Fibroblast of lung (primary cell): ENCODE data around the gene KRTAP23-1.

Source experiments
- EZH2 ChIP-seq: IDR thresholded peaks from 2 replicates; pipeline ENCODE4 v1.5.1; 2012; ENCODE audit warnings: low read length, control low read depth, mild to moderate bottlenecking; ENCODE audit errors: missing control alignments
- TF ChIP-seq, protein P1 (sequence below), 2 donors: IDR thresholded peaks in 1 of 2; conservative IDR thresholded peaks in 1 of 2; 1 replicate in 1 of 2; 2 replicates in 1 of 2; pipeline ENCODE4 v1.5.1; 2011 to 2012; ENCODE audit warnings: low read length in 2 of 2, control low read depth in 1 of 2, inconsistent platforms in 1 of 2, low read depth in 1 of 2, mild to moderate bottlenecking in 1 of 2

DNA sequence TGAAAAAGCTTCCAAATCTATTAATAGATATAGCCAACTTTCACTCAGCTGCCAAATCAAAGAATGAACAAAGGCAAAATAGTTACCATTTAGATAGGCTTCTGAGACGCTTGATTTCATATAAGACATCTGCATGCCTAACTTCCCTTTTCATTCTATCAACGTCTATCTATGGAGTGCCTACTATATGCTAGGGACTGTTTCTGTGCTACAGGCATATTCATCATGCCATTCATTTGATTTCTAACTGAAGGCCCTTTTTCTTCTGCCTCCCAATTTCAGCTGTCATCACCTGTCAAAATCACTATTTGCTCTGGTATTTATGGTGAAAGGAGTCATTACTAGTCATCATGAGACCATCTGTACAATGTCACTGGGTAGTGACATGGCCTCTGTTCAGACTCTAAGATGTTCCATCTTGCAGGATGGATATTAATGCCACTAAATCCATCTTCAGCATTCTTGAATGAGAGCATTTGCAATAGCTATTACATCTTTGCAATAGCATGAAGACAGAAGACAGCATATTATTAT, 43.2 kb upstream of the KRTAP23-1 start:
- TF ChIP-seq, protein P1, sequence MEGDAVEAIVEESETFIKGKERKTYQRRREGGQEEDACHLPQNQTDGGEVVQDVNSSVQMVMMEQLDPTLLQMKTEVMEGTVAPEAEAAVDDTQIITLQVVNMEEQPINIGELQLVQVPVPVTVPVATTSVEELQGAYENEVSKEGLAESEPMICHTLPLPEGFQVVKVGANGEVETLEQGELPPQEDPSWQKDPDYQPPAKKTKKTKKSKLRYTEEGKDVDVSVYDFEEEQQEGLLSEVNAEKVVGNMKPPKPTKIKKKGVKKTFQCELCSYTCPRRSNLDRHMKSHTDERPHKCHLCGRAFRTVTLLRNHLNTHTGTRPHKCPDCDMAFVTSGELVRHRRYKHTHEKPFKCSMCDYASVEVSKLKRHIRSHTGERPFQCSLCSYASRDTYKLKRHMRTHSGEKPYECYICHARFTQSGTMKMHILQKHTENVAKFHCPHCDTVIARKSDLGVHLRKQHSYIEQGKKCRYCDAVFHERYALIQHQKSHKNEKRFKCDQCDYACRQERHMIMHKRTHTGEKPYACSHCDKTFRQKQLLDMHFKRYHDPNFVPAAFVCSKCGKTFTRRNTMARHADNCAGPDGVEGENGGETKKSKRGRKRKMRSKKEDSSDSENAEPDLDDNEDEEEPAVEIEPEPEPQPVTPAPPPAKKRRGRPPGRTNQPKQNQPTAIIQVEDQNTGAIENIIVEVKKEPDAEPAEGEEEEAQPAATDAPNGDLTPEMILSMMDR (conservative IDR thresholded peaks at IDR 0.05 in 1 of 2, IDR thresholded peaks at IDR 0.05 in 1 of 2; ENCODE audit: low read depth in 1 of 2, low read length in 2 of 2) = no peak
- TF ChIP-seq EZH2 = no peak
